ENCODE measurements around the gene RSBN1. TPM values are rescaled to one million over a fixed set of nuclear protein-coding genes. Genes with fewer than 3 reads are reported as not detected.

Gene RSBN1
- total and polyA plus RNA-seq, 9 of the 15 experiments (the other 6 are each of a cell fraction or from before 2014, with no cell fraction given): 4.5 to 24.3 (median 13.0) TPM

- no peak for TF ChIP-seq IRF9 (tag; IDR thresholded peaks at IDR 0.05)
- peak; percentile 80 for TF ChIP-seq SOX6 (IDR thresholded peaks at IDR 0.05)
- TF ChIP-seq GATA2 (CRISPR knock-in tag; IDR thresholded peaks at IDR 0.05): 0 out of 2 replicates have a peak, but pooled peaks have one; percentile 35
- no peak for TF ChIP-seq MEIS2 (IDR thresholded peaks at IDR 0.05; ENCODE audit: partially characterized antibody)
- no peak for TF ChIP-seq SRF (CRISPR knock-in tag; IDR thresholded peaks at IDR 0.05)
- no peak for TF ChIP-seq RBM22 (IDR thresholded peaks at IDR 0.05; ENCODE audit: low read depth, low read length, poor library complexity, severe bottlenecking)
- TF ChIP-seq TCF3 (CRISPR knock-in tag; IDR thresholded peaks at IDR 0.05): peak; percentile 86
- no peak for TF ChIP-seq ZNF511 (CRISPR knock-in tag; IDR thresholded peaks at IDR 0.05)
- TF ChIP-seq GTF3C2 (IDR thresholded peaks at IDR 0.05; ENCODE audit: borderline replicate concordance, extremely low read depth, insufficient read length): no peak
- no peak for TF ChIP-seq KLF1 (tag; IDR thresholded peaks at IDR 0.05)
- TF ChIP-seq U2AF2 (optimal IDR thresholded peaks at IDR 0.05; ENCODE audit: low read depth, low read length): no peak
- TF ChIP-seq NCOA1 (IDR thresholded peaks at IDR 0.05; ENCODE audit: low read depth): no peak
- TF ChIP-seq ZNF507 (tag; conservative IDR thresholded peaks at IDR 0.05): no peak
- no peak for TF ChIP-seq BRD9 (IDR thresholded peaks at IDR 0.05; ENCODE audit: low read depth, partially characterized antibody)
- no peak for TF ChIP-seq HMBOX1 (IDR thresholded peaks at IDR 0.05)
- TF ChIP-seq IRF1 (CRISPR knock-in tag; IDR thresholded peaks at IDR 0.05; ENCODE audit: borderline replicate concordance): peak; percentile 53; the same call in 1 of the 2 replicates
- no peak for TF ChIP-seq PTRF (tag; IDR thresholded peaks at IDR 0.05)
- TF ChIP-seq ARID1B (IDR thresholded peaks at IDR 0.05): peak; percentile 85
- no peak for TF ChIP-seq ZNF668 (CRISPR knock-in tag; IDR thresholded peaks at IDR 0.05)
- no peak for TF ChIP-seq MXD1 (CRISPR knock-in tag; IDR thresholded peaks at IDR 0.05; ENCODE audit: borderline replicate concordance, poor library complexity, severe bottlenecking)
- TF ChIP-seq CBFB (CRISPR knock-in tag; IDR thresholded peaks at IDR 0.05): no peak
- peak in 1 of 2 experiments; percentile 40; a peak in 1 of 4 replicates for TF ChIP-seq TRIM24 (IDR thresholded peaks at IDR 0.05)
- no peak for TF ChIP-seq NFRKB (IDR thresholded peaks at IDR 0.05; ENCODE audit: low read depth)
- 0 out of 2 replicates have a peak, but pooled peaks have one; percentile 48 for TF ChIP-seq SP1 (CRISPR knock-in tag; IDR thresholded peaks at IDR 0.05)
Measured at GRCh38 chr1:113779542-113779941, 32.7 kb downstream of the RSBN1 start (continued).
